Mesodermal cell (in vitro differentiated cells): ENCODE results near the gene KRTAP16-1.

ENCODE experiments used
- H3K27ac ChIP-seq: 2 replicates; pipeline ENCODE4 v1.7.0; 2013; ENCODE audit warnings: mild to moderate bottlenecking, low read depth, low read length, moderate library complexity; ENCODE audit not compliant: severe bottlenecking
- H3K36me3 ChIP-seq: 2 replicates; pipeline ENCODE4 v1.7.1; 2013; ENCODE audit warnings: mild to moderate bottlenecking, low read length, moderate library complexity; ENCODE audit not compliant: control insufficient read depth, insufficient read depth
- H3K4me1 ChIP-seq: one replicate; pipeline ENCODE4 v1.7.1; 2013; ENCODE audit warnings: mild to moderate bottlenecking, low read length; ENCODE audit not compliant: insufficient read depth, control insufficient read depth, poor library complexity, severe bottlenecking
- H3K4me3 ChIP-seq: 2 replicates; pipeline ENCODE4 v1.7.0; 2013; ENCODE audit warnings: low read length, control low read depth, mild to moderate bottlenecking; ENCODE audit not compliant: insufficient read depth, poor library complexity, severe bottlenecking; ENCODE audit errors: extremely low read depth
- H3K9me3 ChIP-seq: 2 replicates; pipeline ENCODE4 v1.7.1; 2013; ENCODE audit warnings: mild to moderate bottlenecking, low read length, moderate library complexity; ENCODE audit not compliant: control insufficient read depth
- WGBS, 2 experiments: methylation state at CpG; one replicate each; pipeline ENCODE4 v1.1.5; 2013; ENCODE audit warnings: missing lambda C conversion rate in 2 of 2; ENCODE audit not compliant: insufficient coverage in 2 of 2; 5-methylcytosine and 5-hydroxymethylcytosine counted together

The KRTAP16-1 gene

GRCh38 chr17:41318231-41318630, 9.1 kb upstream of the KRTAP16-1 start:
- peaks cover 11% of the 10 kb centered on the region for H3K9me3 ChIP-seq
- H3K4me1 ChIP-seq = no peaks in the 10 kb centered on the region
- H3K36me3 ChIP-seq = no peaks in the 10 kb centered on the region
- H3K4me3 ChIP-seq = no peak overlapping the region
- no peak overlapping the region for H3K27ac ChIP-seq
- 32 to 71% methylated on average over 2 of the region's 2 CpGs for WGBS, 2 experiments

GRCh38 chr17:41315814-41316445, 6.8 kb upstream of the KRTAP16-1 start:
- no peak overlapping the region for H3K27ac ChIP-seq
- H3K4me3 ChIP-seq = no peak overlapping the region
- no peaks in the 10 kb centered on the region for H3K36me3 ChIP-seq
- no peaks in the 10 kb centered on the region for H3K4me1 ChIP-seq
- 82 to 92% methylated on average over 10 to 13 of the region's 17 CpGs for WGBS, 2 experiments
- H3K9me3 ChIP-seq = peaks cover 11% of the 10 kb centered on the region

DNA sequence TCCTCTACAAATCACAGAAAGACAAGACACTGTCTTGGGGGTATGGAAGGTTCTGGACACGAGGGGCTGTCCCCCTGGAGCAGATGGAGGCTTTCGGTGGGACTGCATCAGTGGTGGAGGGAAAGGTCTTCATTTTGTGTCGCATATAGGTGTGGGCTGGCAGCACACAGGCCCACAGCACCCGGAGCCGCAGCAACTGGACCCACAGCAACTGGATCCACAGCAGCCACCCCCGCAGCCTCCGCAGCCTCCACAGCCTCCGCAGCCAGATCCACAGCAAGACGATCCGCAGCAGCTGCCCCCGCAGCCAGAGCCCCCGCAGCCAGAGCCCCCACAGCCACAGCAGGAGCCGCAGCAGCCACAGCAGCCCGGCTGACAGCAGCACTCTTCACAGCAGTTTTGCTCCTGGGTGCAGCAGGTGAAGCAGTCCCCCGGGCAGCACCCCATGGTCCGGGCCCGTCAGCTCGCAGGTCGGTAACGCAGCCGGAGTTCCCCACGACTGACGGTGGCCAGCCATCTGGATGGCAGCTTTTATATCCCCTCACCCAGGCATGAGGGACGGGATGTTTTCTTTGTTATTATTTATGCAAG, 6.2 kb upstream of the KRTAP16-1 start, which contains the start of gene KRTAP17-1:
KRTAP17-1 (minus strand) TSS at position 507 of the 591 bp plus-strand sequence; CDS start at position 447, 60 bp downstream.
- no peak within 1 kb of the TSS for H3K27ac ChIP-seq

DNA sequence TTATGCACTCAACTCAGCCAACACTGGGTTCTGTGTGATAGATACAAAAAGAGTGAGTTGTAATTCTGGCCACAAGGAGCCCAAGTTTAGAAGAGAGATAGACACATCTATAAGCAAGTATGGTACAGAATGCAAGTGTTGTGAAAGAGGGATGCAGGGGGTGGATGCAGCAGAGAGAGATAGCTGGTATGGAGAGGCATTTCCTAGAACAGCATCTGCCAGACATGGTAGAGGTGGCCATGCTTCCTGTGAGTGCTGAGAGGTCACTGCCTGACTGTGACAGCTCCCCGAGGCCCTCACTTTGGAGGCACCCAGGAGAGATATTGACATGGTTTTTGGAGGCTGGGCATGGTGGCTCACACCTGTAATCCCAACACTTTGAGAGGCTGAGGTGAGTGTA, 2.0 kb upstream of the KRTAP16-1 start:
- no peaks in the 10 kb centered on the region for H3K4me1 ChIP-seq

More for the DNA sequence above, 6.2 kb upstream of the KRTAP16-1 start, which contains the start of gene KRTAP17-1:
- WGBS, 2 experiments = 88 to 90% methylated on average over 11 to 18 of the region's 24 CpGs
- no peak within 1 kb of the TSS for H3K4me3 ChIP-seq
- H3K36me3 ChIP-seq = no peaks in the 10 kb centered on the region
- H3K9me3 ChIP-seq = peaks cover 11% of the 10 kb centered on the region
- H3K4me1 ChIP-seq = no peaks in the 10 kb centered on the region

GRCh38 chr17:41308251-41308917, 725 bp downstream of the KRTAP16-1 start:
- Histone ChIP-seq H3K4me3 (no peak overlapping the region), H3K27ac (no peak overlapping the region), H3K4me1 (no peaks in the 10 kb centered on the region), H3K36me3 (no peaks in the 10 kb centered on the region), H3K9me3 (no peaks in the 10 kb centered on the region)
- 86% methylated on average over 10 of the region's 10 CpGs for WGBS, 2 experiments

More for the DNA sequence above, 2.0 kb upstream of the KRTAP16-1 start:
- WGBS, 2 experiments = 71 to 80% methylated on average over 1 of the region's 1 CpG
- Histone ChIP-seq H3K9me3 (no peaks in the 10 kb centered on the region), H3K36me3 (no peaks in the 10 kb centered on the region), H3K4me3 (no peak overlapping the region), H3K27ac (no peak overlapping the region)

DNA sequence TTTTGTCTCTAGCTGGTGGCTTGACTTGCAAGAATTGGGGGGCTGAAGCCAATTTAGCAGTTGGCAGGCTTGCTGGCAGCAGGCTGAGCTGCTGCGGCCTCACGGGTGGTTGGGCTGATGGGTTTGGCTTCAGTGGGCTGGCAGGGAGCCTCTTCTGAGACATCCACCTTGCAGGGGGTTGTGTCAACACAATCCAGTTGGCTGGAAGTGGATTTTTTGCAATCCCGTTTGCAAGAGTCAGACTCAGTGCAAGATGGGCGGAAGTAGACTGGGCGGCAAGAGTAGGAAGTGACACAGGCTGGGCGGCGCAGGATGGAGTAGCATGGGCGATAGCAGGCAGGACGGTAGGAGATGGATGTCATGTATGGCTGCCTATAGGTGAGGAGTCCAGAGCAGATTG, 1.5 kb downstream of the KRTAP16-1 start:
- Histone ChIP-seq H3K4me3 (no peak overlapping the region), H3K27ac (no peak overlapping the region), H3K9me3 (no peaks in the 10 kb centered on the region), H3K36me3 (no peaks in the 10 kb centered on the region), H3K4me1 (no peaks in the 10 kb centered on the region)
- 92 to 93% methylated on average over 8 to 9 of the region's 9 CpGs for WGBS, 2 experiments

- WGBS, 2 experiments = 50 to 94% methylated on average over 2 to 6 of the region's 12 CpGs
- Histone ChIP-seq H3K36me3 (no peaks in the 10 kb centered on the region), H3K4me1 (no peaks in the 10 kb centered on the region), H3K4me3 (no peak overlapping the region), H3K27ac (no peak overlapping the region), H3K9me3 (no peaks in the 10 kb centered on the region)
Measured at GRCh38 chr17:41304091-41304490, 5.0 kb downstream of the KRTAP16-1 start.

- no peak overlapping the region for H3K4me3 ChIP-seq
- no peaks in the 10 kb centered on the region for H3K9me3 ChIP-seq
- H3K36me3 ChIP-seq = no peaks in the 10 kb centered on the region
- H3K4me1 ChIP-seq = no peaks in the 10 kb centered on the region
- H3K27ac ChIP-seq = no peak overlapping the region
- 92 to 100% methylated on average over 3 of the region's 4 CpGs for WGBS, 2 experiments
Measured at GRCh38 chr17:41302981-41303380, 6.1 kb downstream of the KRTAP16-1 start.

- Histone ChIP-seq H3K9me3 (no peaks in the 10 kb centered on the region), H3K36me3 (no peaks in the 10 kb centered on the region), H3K4me1 (no peaks in the 10 kb centered on the region), H3K4me3 (no peak within 1 kb of the TSS), H3K27ac (no peak within 1 kb of the TSS)
- WGBS, 2 experiments = 84 to 89% methylated on average over 9 to 11 of the region's 11 CpGs
Measured at GRCh38 chr17:41301916-41302901, 6.9 kb downstream of the KRTAP16-1 start, which contains the start of gene KRTAP29-1. Gene KRTAP29-1, minus strand, starts transcription at chr17:41302851. Its CDS starts 0 bp downstream, at chr17:41302851.

GRCh38 chr17:41301204-41301790, 7.8 kb downstream of the KRTAP16-1 start:
- no peaks in the 10 kb centered on the region for H3K4me1 ChIP-seq
- 83% methylated on average over 4 of the region's 5 CpGs for WGBS, 2 experiments
- no peaks in the 10 kb centered on the region for H3K36me3 ChIP-seq
- H3K9me3 ChIP-seq = no peaks in the 10 kb centered on the region
- no peak overlapping the region for H3K4me3 ChIP-seq
- no peak overlapping the region for H3K27ac ChIP-seq
